Gastrocnemius medialis (tissue), 4 donors: ENCODE data around the gene PYY.

Source experiments
- CTCF ChIP-seq, 5 experiments: fragments of 450-650 bp in 3 of 5; fragments of 200-600 bp in 2 of 5; sonication (generic) in 2 of 5; IDR thresholded peaks in 4 of 5; conservative IDR thresholded peaks in 1 of 5; 1 replicate in 4 of 5; 2 replicates in 1 of 5; pipeline ENCODE4 v1.5.1; 2016 to 2019; ENCODE audit warnings: antibody characterized with exemption in 5 of 5, mild to moderate bottlenecking in 3 of 5, moderate library complexity in 3 of 5
- POLR2A ChIP-seq, 2 donors: fragments of 450-650 bp; IDR thresholded peaks; one replicate each; pipeline ENCODE4 v1.6.1; 2017; ENCODE audit warnings: antibody characterized with exemption in 2 of 2, mild to moderate bottlenecking in 2 of 2, moderate library complexity in 2 of 2

DNA sequence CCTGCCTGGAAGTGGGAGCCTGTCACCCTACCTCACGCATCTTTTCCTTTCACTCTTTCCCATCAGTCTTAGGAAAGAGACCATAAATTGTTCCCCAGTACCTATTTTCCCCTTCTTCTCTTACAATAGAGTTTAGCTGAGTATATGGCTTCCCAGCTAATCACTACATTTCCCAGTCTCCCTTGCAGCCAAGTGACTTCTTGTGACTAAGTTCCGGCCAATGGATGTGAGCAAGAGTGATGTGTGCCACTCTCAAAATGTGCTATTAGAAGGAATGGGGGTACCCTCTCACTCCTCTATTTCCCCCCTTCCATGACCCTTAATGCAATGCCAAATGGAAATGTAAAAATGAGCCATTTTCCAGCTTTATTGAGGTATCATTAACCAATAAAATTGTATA is 8.2 kb upstream of the PYY start:
- TF ChIP-seq CTCF (IDR thresholded peaks at IDR 0.05 in 4 of 5, conservative IDR thresholded peaks at IDR 0.05 in 1 of 5) (no peak), POLR2A (IDR thresholded peaks at IDR 0.05) (no peak)
